H4 (cell line): ENCODE measurements around the gene NMD3. TPM values are rescaled to one million over a fixed set of nuclear protein-coding genes. Genes with fewer than 3 reads are reported as not detected.
A peak's percentile ranks its signal among the peaks of the same experiment; 100 is the strongest.

Experiments
- DNase-seq: peaks from one replicate; pipeline ENCODE4 v3.0.0-alpha.2; 2015; ENCODE audit warnings: low spot score
- total RNA-seq: library from RNA; depleted of rRNA; stranded (reverse); fragments of >200 nt; shearing (Covaris generic); gene quantifications from 2 replicates; pipeline ENCODE4 v1.2.3, GENCODE V29; 2014

NMD3 gene
- total RNA-seq, 1 experiment from 2014 or later = 83.3 TPM

GRCh38 chr3:161230621-161231171, 9.6 kb downstream of the NMD3 start:
- no peak for DNase-seq

- DNase-seq = no peak
Measured at GRCh38 chr3:161231861-161232260, 10.8 kb downstream of the NMD3 start.

GRCh38 chr3:161233557-161233956, 12.4 kb downstream of the NMD3 start:
- no peak for DNase-seq

- no peak for DNase-seq
Measured at GRCh38 chr3:161236240-161236639, 15.1 kb downstream of the NMD3 start.

GRCh38 chr3:161239700-161240099, 18.6 kb downstream of the NMD3 start:
- DNase-seq = no peak

- DNase-seq = no peak
Measured at GRCh38 chr3:161244538-161244937, 23.4 kb downstream of the NMD3 start.

- DNase-seq = no peak
Measured at GRCh38 chr3:161247049-161247448, 25.9 kb downstream of the NMD3 start.

- no peak for DNase-seq
Measured at GRCh38 chr3:161250116-161250515, 29.0 kb downstream of the NMD3 start.

GRCh38 chr3:161251716-161252115, 30.6 kb downstream of the NMD3 start:
- no peak for DNase-seq

GRCh38 chr3:161252143-161252542, 31.0 kb downstream of the NMD3 start:
- no peak for DNase-seq

GRCh38 chr3:161253711-161254110, 32.6 kb downstream of the NMD3 start:
- no peak for DNase-seq

GRCh38 chr3:161254861-161255260, 33.8 kb downstream of the NMD3 start:
- DNase-seq = no peak

- peak; percentile 15 for DNase-seq
Measured at GRCh38 chr3:161263057-161263456, 41.9 kb downstream of the NMD3 start.

GRCh38 chr3:161264852-161265251, 43.7 kb downstream of the NMD3 start:
- no peak for DNase-seq

- DNase-seq = no peak
Measured at GRCh38 chr3:161265916-161266571, 44.9 kb downstream of the NMD3 start.

- DNase-seq = peak; percentile 49
Measured at GRCh38 chr3:161266731-161267150, 45.6 kb downstream of the NMD3 start.

- DNase-seq = no peak
Measured at GRCh38 chr3:161267646-161268045, 46.5 kb downstream of the NMD3 start.

GRCh38 chr3:161268601-161269000, 47.5 kb downstream of the NMD3 start:
- DNase-seq = no peak

GRCh38 chr3:161270991-161271390, 49.9 kb downstream of the NMD3 start:
- no peak for DNase-seq

- no peak for DNase-seq
Measured at GRCh38 chr3:161271646-161272045, 50.5 kb downstream of the NMD3 start.

GRCh38 chr3:161272524-161272923, 51.4 kb downstream of the NMD3 start:
- no peak for DNase-seq

- peak; percentile 29 for DNase-seq
Measured at GRCh38 chr3:161273589-161274218, 52.6 kb downstream of the NMD3 start.

GRCh38 chr3:161274691-161275298, 53.7 kb downstream of the NMD3 start:
- DNase-seq = peak; percentile 50
